Measurements from ENCODE around the gene QRICH2. TPM values are rescaled to one million over a fixed set of nuclear protein-coding genes. Genes with fewer than 3 reads are reported as not detected.
"Not testable (repeated sequence)": the region's sequence is repeated elsewhere in the genome, so short reads cannot be mapped to it uniquely, and the experiment has no call there.

The QRICH2 gene
- total RNA-seq, 4 donors from 2014 or later: 1.2 to 10.7 (median 3.1) TPM

- Histone ChIP-seq H3K4me3 (peak overlapping the region in 1 of 4 donors; percentile 87), H3K9me3 (no peaks in the 10 kb centered on the region), H3K27me3 (no peaks in the 10 kb centered on the region), H3K36me3 (peaks cover 0 to 21% (median 0%) of the 10 kb centered on the region in 3 donors), H3K4me1 (peaks cover 10 to 66% (median 63%) of the 10 kb centered on the region in 4 donors), H3K27ac (peak overlapping the region; percentile 63 to 98 (median 80))
- TF ChIP-seq POLR2A (IDR thresholded peaks at IDR 0.05): no peak
- TF ChIP-seq, protein P1, sequence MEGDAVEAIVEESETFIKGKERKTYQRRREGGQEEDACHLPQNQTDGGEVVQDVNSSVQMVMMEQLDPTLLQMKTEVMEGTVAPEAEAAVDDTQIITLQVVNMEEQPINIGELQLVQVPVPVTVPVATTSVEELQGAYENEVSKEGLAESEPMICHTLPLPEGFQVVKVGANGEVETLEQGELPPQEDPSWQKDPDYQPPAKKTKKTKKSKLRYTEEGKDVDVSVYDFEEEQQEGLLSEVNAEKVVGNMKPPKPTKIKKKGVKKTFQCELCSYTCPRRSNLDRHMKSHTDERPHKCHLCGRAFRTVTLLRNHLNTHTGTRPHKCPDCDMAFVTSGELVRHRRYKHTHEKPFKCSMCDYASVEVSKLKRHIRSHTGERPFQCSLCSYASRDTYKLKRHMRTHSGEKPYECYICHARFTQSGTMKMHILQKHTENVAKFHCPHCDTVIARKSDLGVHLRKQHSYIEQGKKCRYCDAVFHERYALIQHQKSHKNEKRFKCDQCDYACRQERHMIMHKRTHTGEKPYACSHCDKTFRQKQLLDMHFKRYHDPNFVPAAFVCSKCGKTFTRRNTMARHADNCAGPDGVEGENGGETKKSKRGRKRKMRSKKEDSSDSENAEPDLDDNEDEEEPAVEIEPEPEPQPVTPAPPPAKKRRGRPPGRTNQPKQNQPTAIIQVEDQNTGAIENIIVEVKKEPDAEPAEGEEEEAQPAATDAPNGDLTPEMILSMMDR (IDR thresholded peaks at IDR 0.05): no peak
- no peak for DNase-seq
Observed at GRCh38 chr17:76268991-76269981, 38.8 kb downstream of the QRICH2 start.

DNA sequence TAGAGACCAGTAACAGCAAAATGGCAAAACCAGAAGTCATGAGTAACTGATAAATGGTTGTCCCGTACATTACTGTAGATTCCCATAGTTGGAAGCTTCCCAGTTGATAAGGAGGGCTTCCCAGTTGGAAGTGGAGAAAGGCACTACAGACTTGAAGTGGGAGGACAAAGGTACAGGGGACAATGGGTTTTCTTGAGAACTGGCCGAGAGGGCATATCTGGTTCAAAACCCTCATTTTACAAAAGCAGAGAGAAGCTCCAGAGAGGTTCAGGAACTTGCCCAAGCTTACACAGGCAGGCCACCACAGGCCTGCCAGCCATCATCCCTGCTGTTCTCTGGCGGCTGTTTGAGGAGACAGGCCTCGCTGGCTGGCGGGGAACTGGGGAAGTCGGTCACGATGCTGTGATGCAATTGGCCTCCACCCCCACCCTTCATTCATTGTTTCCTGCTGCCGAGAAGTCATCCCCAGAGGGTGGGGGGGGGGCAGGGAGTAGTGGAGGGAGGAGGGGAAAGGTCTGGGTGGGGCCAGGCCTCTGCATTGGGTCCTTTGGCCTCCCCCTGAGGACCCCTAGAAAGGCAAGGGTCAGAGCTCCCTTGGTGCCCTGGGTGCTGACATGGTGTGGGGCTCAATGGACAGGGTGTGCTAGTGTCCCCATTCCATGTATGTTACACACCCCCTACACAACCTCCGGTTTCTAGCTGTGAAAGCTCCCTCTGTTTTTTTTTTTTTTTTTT, 39.9 kb downstream of the QRICH2 start:
- peaks cover 0 to 21% (median 0%) of the 10 kb centered on the region in 3 donors for H3K36me3 ChIP-seq
- peak; percentile 76 to 93 (median 90) for DNase-seq
- H3K27ac ChIP-seq: peak overlapping the region; percentile 67 to 98 (median 84)
- H3K4me1 ChIP-seq: peaks cover 15 to 71% (median 65%) of the 10 kb centered on the region in 4 donors
- peak overlapping the region in 3 of 4 donors; percentile 23 to 87 (median 36) for H3K4me3 ChIP-seq
- peak in 1 of 2 donors; percentile 76 for TF ChIP-seq POLR2A (IDR thresholded peaks at IDR 0.05)
- TF ChIP-seq, protein P1 (IDR thresholded peaks at IDR 0.05): no peak
- no peaks in the 10 kb centered on the region for H3K9me3 ChIP-seq
- no peaks in the 10 kb centered on the region for H3K27me3 ChIP-seq

DNA sequence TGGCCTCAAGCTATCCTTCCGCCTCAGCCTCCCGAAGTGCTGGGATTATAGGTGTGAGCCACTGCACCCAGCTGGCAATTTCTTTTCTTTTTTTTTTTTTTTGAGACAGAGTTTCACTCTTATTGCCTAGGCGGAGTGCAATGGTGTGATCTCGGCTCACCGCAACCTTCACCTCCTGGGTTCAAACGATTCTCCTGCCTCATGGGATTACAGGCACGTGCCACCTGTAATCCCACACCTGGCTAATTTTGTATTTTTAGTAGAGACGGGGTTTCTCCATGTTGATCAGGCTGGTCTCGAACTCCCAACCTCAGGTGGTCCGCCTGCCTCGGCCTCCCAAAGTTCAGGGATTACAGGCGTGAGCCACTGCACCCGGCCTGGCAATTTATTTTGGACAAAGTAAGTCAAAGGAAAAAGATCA, 40.5 kb downstream of the QRICH2 start:
- H3K4me3 ChIP-seq: peak overlapping the region in 3 of 4 donors; percentile 36 to 99 (median 87)

DNA sequence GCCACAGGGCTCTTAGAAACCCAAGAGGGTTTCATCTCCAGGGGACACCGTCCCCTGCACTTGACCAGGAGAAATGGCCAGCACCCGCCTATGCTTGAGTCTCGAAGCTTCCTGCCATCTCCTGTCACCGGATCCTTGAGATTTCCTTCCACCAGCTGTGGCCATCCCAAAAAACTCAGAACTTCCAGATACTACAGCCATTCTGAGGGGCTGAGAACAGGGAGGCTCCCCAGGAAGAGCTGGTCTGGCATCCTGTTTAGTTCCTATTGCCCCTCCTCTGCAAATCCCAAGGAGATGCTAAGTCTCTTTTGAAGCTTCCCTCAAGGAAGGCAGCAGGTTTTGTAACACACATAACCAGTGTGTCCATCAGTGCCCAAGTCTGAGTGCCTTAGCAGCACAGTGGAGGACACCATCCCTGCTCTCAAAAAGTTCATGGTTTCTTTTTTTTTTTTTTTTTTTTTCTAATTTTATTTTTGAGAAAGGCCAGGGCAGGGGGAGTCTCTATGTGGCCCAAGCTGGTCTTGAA, 41.0 kb downstream of the QRICH2 start:
- H3K36me3 ChIP-seq: peaks cover 0 to 21% (median 0%) of the 10 kb centered on the region in 3 donors
- DNase-seq: no peak
- H3K4me3 ChIP-seq: peak overlapping the region; percentile 80 to 99 (median 92)
- H3K4me1 ChIP-seq: peaks cover 15 to 69% (median 59%) of the 10 kb centered on the region in 4 donors
- H3K9me3 ChIP-seq: no peaks in the 10 kb centered on the region
- no peak for TF ChIP-seq POLR2A (IDR thresholded peaks at IDR 0.05)
- TF ChIP-seq, protein P1 (IDR thresholded peaks at IDR 0.05): no peak
- H3K27me3 ChIP-seq: no peaks in the 10 kb centered on the region
- peak overlapping the region; percentile 92 to 98 (median 95) for H3K27ac ChIP-seq

More for the DNA sequence above, 40.5 kb downstream of the QRICH2 start:
- H3K27me3 ChIP-seq, H3K9me3 ChIP-seq, DNase-seq: not testable (repeated sequence)
- H3K36me3 ChIP-seq: peaks cover 0 to 21% (median 0%) of the 10 kb centered on the region in 3 donors
- peaks cover 15 to 70% (median 61%) of the 10 kb centered on the region in 4 donors for H3K4me1 ChIP-seq
- H3K27ac ChIP-seq: peak overlapping the region; percentile 67 to 98 (median 84)

- H3K36me3 ChIP-seq: peaks cover 0 to 21% (median 0%) of the 10 kb centered on the region in 3 donors
- peak overlapping the region; percentile 80 to 99 (median 92) for H3K4me3 ChIP-seq
- TF ChIP-seq, protein P1 (IDR thresholded peaks at IDR 0.05): no peak
- TF ChIP-seq POLR2A (IDR thresholded peaks at IDR 0.05): no peak
- no peaks in the 10 kb centered on the region for H3K27me3 ChIP-seq
- DNase-seq: peak in 1 of 3 donors; percentile 55
- H3K27ac ChIP-seq: peak overlapping the region; percentile 92 to 98 (median 95)
- no peaks in the 10 kb centered on the region for H3K9me3 ChIP-seq
- H3K4me1 ChIP-seq: peaks cover 10 to 69% (median 54%) of the 10 kb centered on the region in 4 donors
Observed at GRCh38 chr17:76266244-76266938, 41.7 kb downstream of the QRICH2 start.

Data from Peyer's patch (tissue), 4 donors.